ENCODE measurements around the gene BCL2L15. TPM values are rescaled to one million over a fixed set of nuclear protein-coding genes. Genes with fewer than 3 reads are reported as not detected.

Gene BCL2L15
- total and polyA plus RNA-seq, 2 of the 8 experiments (the other 6 are each of a cell fraction or from before 2014, with no cell fraction given) = 0.32 to 0.36 TPM

DNA sequence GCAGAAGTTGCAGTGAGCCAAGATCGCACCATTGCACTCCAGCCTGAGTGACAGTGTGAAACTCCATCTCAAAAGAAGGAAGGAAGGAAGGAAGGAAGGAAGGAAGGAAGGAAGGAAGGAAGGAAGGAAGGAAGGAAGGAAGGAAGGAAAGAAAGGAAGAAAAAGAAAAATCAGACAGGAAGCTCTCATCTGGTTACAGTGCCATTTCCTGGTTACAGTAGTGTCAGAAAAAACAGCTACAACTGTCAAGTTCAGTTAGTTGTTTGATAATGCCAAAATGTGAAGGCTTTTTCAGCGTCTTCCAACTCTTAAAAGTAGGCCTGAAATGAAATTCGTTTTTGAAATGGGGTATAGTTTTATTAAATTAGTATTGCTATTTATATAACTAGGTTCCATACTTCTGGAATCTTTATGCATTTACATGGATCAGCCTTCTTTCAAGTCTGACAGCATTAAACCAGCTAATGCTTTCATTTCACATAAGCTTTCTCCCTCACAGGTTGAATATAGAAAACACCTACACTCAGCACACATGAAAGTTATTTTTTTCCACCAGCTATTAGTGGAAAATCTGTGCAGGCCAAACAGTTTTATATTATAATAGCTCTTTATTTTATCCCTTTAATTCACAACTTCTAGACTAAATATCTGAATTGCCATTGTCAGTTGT, 37.1 kb downstream of the BCL2L15 start:
- H3K18ac ChIP-seq (ENCODE audit: extremely low read depth, low read length) = no peak overlapping the region
- H3K36me3 ChIP-seq (ENCODE audit: control insufficient read depth in 2 of 4, insufficient read depth in 4 of 4, low read length in 3 of 4) = no peaks in the 10 kb centered on the region
- DNase-seq (ENCODE audit: low read depth in 1 of 2, low spot score in 2 of 2) = no peak
- peaks cover 0 to 3% of the 10 kb centered on the region in 2 experiments; a peak in 1 of 4 replicates for H3K9me3 ChIP-seq (ENCODE audit: insufficient read depth in 2 of 2, low read depth in 1 of 2, low read length in 1 of 2)
- H3K9ac ChIP-seq (replicated peaks in 1 of 4; ENCODE audit: extremely low read depth in 1 of 4, low read depth in 3 of 4, low read length in 3 of 4) = no peak overlapping the region
- 89% methylated on average over 3 of the region's 3 CpGs; no CpG with 5 or more reads in 1 of the 2 experiments for WGBS, 2 experiments (ENCODE audit: extremely low coverage in 1 of 2, insufficient coverage in 1 of 2, insufficient read length in 1 of 2, insufficient replicate concordance in 2 of 2, low coverage in 1 of 2, low lambda C conversion rate in 2 of 2, missing lambda C conversion rate in 1 of 2)
- no peak overlapping the region for H2AFZ ChIP-seq (ENCODE audit: low read length)
- ChIA-PET CTCF (ENCODE audit: partially characterized antibody) (interaction anchor here (1.0 to 1.4 kb wide), 3 partner anchors 12 to 14 kb away, joined by 3 to 5 read pairs (median 4); no protein-coding TSS in a partner anchor), POLR2A (ENCODE audit: partially characterized antibody) (interaction anchor here (1.0 kb wide), 1 partner anchor 38 kb away, joined by 3 read pairs; the partner anchor contains the start of gene RSBN1)
- H4K5ac ChIP-seq (ENCODE audit: insufficient read length, low read depth, low read length) = no peak overlapping the region
- no peaks in the 10 kb centered on the region for H3K4me1 ChIP-seq (replicated peaks in 1 of 4; ENCODE audit: control insufficient read depth in 3 of 4, insufficient read depth in 4 of 4, low read length in 3 of 4)
- no peak overlapping the region for H4K8ac ChIP-seq (ENCODE audit: extremely low read depth, insufficient read depth, low read length)
- H4K20me1 ChIP-seq (replicated peaks in 1 of 2; ENCODE audit: control insufficient read depth in 1 of 2, insufficient read depth in 2 of 2, low read length in 2 of 2) = no peaks in the 10 kb centered on the region
- FAIRE-seq = no peak
- H2BK15ac ChIP-seq (ENCODE audit: low read length) = no peak overlapping the region
- H3K4me3 ChIP-seq (ENCODE audit: extremely low read depth in 1 of 4, insufficient read depth in 2 of 4, low read depth in 3 of 4, low read length in 4 of 4) = no peak overlapping the region
- no peak overlapping the region for H4K91ac ChIP-seq (replicated peaks; ENCODE audit: insufficient read length, low read length)
- no peak overlapping the region for H2BK12ac ChIP-seq (ENCODE audit: low read depth, low read length)
- no peaks in the 10 kb centered on the region for H3K27me3 ChIP-seq (replicated peaks in 1 of 4; ENCODE audit: control insufficient read depth in 3 of 4, extremely low read depth in 1 of 4, insufficient read depth in 3 of 4, low read length in 3 of 4)
- no peak overlapping the region for H2AK5ac ChIP-seq (ENCODE audit: low read depth, low read length)
- no peak overlapping the region for H3K14ac ChIP-seq (ENCODE audit: insufficient read length)
- no peak overlapping the region for H3K23ac ChIP-seq (ENCODE audit: insufficient read length)
- H2BK120ac ChIP-seq (replicated peaks; ENCODE audit: low read depth, low read length) = no peak overlapping the region
- no peak overlapping the region for H3K4ac ChIP-seq (replicated peaks; ENCODE audit: insufficient read length, low read depth, low read length)
- H3K56ac ChIP-seq (replicated peaks; ENCODE audit: insufficient read length, low read depth, low read length) = no peak overlapping the region
- H3K79me2 ChIP-seq (ENCODE audit: control insufficient read depth in 1 of 2, insufficient read depth in 2 of 2, low read length in 2 of 2) = no peaks in the 10 kb centered on the region
- no peak overlapping the region for H3K27ac ChIP-seq (ENCODE audit: low read depth, low read length)
- H2BK5ac ChIP-seq (ENCODE audit: low read depth, low read length) = no peak overlapping the region
- no peak overlapping the region for H3K4me2 ChIP-seq (ENCODE audit: insufficient read depth in 1 of 2, low read depth in 2 of 2, low read length in 2 of 2)
- no peaks in the 10 kb centered on the region for H3K79me1 ChIP-seq (ENCODE audit: low read depth, low read length)
- no peaks in the 10 kb centered on the region for H3K23me2 ChIP-seq (ENCODE audit: low read depth, low read length)
- no peak overlapping the region for H2BK20ac ChIP-seq (ENCODE audit: low read length)
- no peak for TF ChIP-seq POU5F1 (IDR thresholded peaks at IDR 0.05; ENCODE audit: low read depth, low read length)
- no peak for TF ChIP-seq SIX5 (IDR thresholded peaks at IDR 0.05; ENCODE audit: low read depth, low read length)
- TF ChIP-seq CBX8 (IDR thresholded peaks at IDR 0.05; ENCODE audit: borderline replicate concordance, low read depth, low read length) = no peak
- no peak for TF ChIP-seq JUND (IDR thresholded peaks at IDR 0.05; ENCODE audit: low read length)
- no peak for TF ChIP-seq EP300 (IDR thresholded peaks at IDR 0.05; ENCODE audit: borderline replicate concordance in 1 of 2, low read depth in 2 of 2, low read length in 2 of 2)
- no peak for TF ChIP-seq SAP30 (IDR thresholded peaks at IDR 0.05; ENCODE audit: insufficient read depth, insufficient replicate concordance, low read length)
